HEK293 (cell line): Measurements from ENCODE around the gene STIM1.

Experiments used
- GLIS2 ChIP-seq: fragments of 450-650 bp; formaldehyde crosslinking; IDR thresholded peaks from 2 replicates; pipeline ENCODE4 v1.5.1; 2016; ENCODE audit warnings: missing biosample characterization, missing genetic modification characterization
- KLF8 ChIP-seq: fragments of 450-650 bp; formaldehyde crosslinking; IDR thresholded peaks from 2 replicates; pipeline ENCODE4 v1.5.1; 2016; ENCODE audit warnings: missing biosample characterization, missing genetic modification characterization
- MEIS1 ChIP-seq: sonication (generic); formaldehyde crosslinking; IDR thresholded peaks from 2 replicates; pipeline ENCODE4 v1.8.1; 2022; ENCODE audit warnings: missing genetic modification reagents, mild to moderate bottlenecking, borderline replicate concordance
- PRDM1 ChIP-seq: fragments of 450-650 bp; formaldehyde crosslinking; IDR thresholded peaks from 2 replicates; pipeline ENCODE4; 2016; ENCODE audit warnings: missing biosample characterization, missing genetic modification characterization
- ZBTB21 ChIP-seq: fragments of 450-650 bp; formaldehyde crosslinking; IDR thresholded peaks from 2 replicates; pipeline ENCODE4 v1.5.1; 2017; ENCODE audit warnings: missing biosample characterization, missing genetic modification characterization
- ZBTB48 ChIP-seq: fragments of 450-650 bp; formaldehyde crosslinking; IDR thresholded peaks from 2 replicates; pipeline ENCODE4 v1.5.1; 2016; ENCODE audit warnings: missing biosample characterization, missing genetic modification characterization
- ZEB2 ChIP-seq: fragments of 450-650 bp; formaldehyde crosslinking; IDR thresholded peaks from 2 replicates; pipeline ENCODE4 v1.5.1; 2016; ENCODE audit warnings: missing biosample characterization, missing genetic modification characterization
- ZFP37 ChIP-seq: fragments of 450-650 bp; formaldehyde crosslinking; IDR thresholded peaks from 2 replicates; pipeline ENCODE4 v1.5.1; 2016; ENCODE audit warnings: missing biosample characterization, missing genetic modification characterization
- ZFP41 ChIP-seq: fragments of 450-650 bp; formaldehyde crosslinking; IDR thresholded peaks from 2 replicates; pipeline ENCODE4 v1.5.1; 2016; ENCODE audit warnings: missing biosample characterization, missing genetic modification characterization, borderline replicate concordance
- ZFP69B ChIP-seq: fragments of 450-650 bp; formaldehyde crosslinking; IDR thresholded peaks from 2 replicates; pipeline ENCODE4 v1.5.1; 2016; ENCODE audit warnings: missing biosample characterization, missing genetic modification characterization
- ZNF114 ChIP-seq: fragments of 450-650 bp; formaldehyde crosslinking; IDR thresholded peaks from 2 replicates; pipeline ENCODE4 v1.5.0; 2017; ENCODE audit warnings: missing biosample characterization, missing genetic modification characterization
- ZNF132 ChIP-seq: fragments of 450-650 bp; formaldehyde crosslinking; IDR thresholded peaks from 2 replicates; pipeline ENCODE4 v1.5.1; 2017; ENCODE audit warnings: missing biosample characterization, missing genetic modification characterization, borderline replicate concordance
- ZNF155 ChIP-seq: fragments of 450-650 bp; formaldehyde crosslinking; IDR thresholded peaks from 2 replicates; pipeline ENCODE4 v1.5.1; 2016; ENCODE audit warnings: missing biosample characterization, missing genetic modification characterization
- ZNF169 ChIP-seq: fragments of 450-650 bp; formaldehyde crosslinking; IDR thresholded peaks from 2 replicates; pipeline ENCODE4 v1.5.1; 2016; ENCODE audit warnings: missing biosample characterization, missing genetic modification characterization
- ZNF202 ChIP-seq: fragments of 450-650 bp; formaldehyde crosslinking; IDR thresholded peaks from 2 replicates; pipeline ENCODE4 v1.5.1; 2016; ENCODE audit warnings: missing biosample characterization, missing genetic modification characterization, borderline replicate concordance
- ZNF214 ChIP-seq: fragments of 450-650 bp; formaldehyde crosslinking; IDR thresholded peaks from 2 replicates; pipeline ENCODE4 v1.5.1; 2017; ENCODE audit warnings: missing biosample characterization, mild to moderate bottlenecking, missing genetic modification characterization, borderline replicate concordance
- ZNF302 ChIP-seq: fragments of 450-650 bp; formaldehyde crosslinking; IDR thresholded peaks from 2 replicates; pipeline ENCODE4 v1.5.1; 2016; ENCODE audit warnings: missing biosample characterization, missing genetic modification characterization, low read depth
- ZNF416 ChIP-seq: fragments of 450-650 bp; formaldehyde crosslinking; IDR thresholded peaks from 2 replicates; pipeline ENCODE4 v1.5.1; 2016; ENCODE audit warnings: missing biosample characterization, missing genetic modification characterization
- ZNF549 ChIP-seq: fragments of 450-650 bp; IDR thresholded peaks from 2 replicates; pipeline ENCODE4 v1.5.1; 2018; ENCODE audit warnings: missing biosample characterization, missing genetic modification characterization, mild to moderate bottlenecking, inconsistent platforms, moderate library complexity
- ZNF555 ChIP-seq: fragments of 450-650 bp; formaldehyde crosslinking; conservative IDR thresholded peaks from 2 replicates; pipeline ENCODE4 v1.5.1; 2017; ENCODE audit warnings: missing biosample characterization, mild to moderate bottlenecking, missing genetic modification characterization, inconsistent platforms
- ZNF629 ChIP-seq: fragments of 450-650 bp; formaldehyde crosslinking; IDR thresholded peaks from 2 replicates; pipeline ENCODE4 v1.5.1; 2017; ENCODE audit warnings: missing biosample characterization, missing genetic modification characterization
- ZNF660 ChIP-seq: fragments of 450-650 bp; IDR thresholded peaks from 2 replicates; pipeline ENCODE4 v1.5.1; 2018; ENCODE audit warnings: missing biosample characterization, mild to moderate bottlenecking, missing genetic modification characterization
- ZNF707 ChIP-seq: fragments of 450-650 bp; formaldehyde crosslinking; IDR thresholded peaks from 2 replicates; pipeline ENCODE4 v1.5.1; 2016; ENCODE audit warnings: missing biosample characterization, missing genetic modification characterization
- ZNF768 ChIP-seq: fragments of 450-650 bp; formaldehyde crosslinking; IDR thresholded peaks from 2 replicates; pipeline ENCODE4 v1.5.1; 2018; ENCODE audit warnings: missing biosample characterization, mild to moderate bottlenecking, missing genetic modification characterization
- ZNF777 ChIP-seq: fragments of 450-650 bp; formaldehyde crosslinking; IDR thresholded peaks from 2 replicates; pipeline ENCODE4 v1.5.1; 2017; ENCODE audit warnings: missing biosample characterization, missing genetic modification characterization, borderline replicate concordance
- ZNF792 ChIP-seq: fragments of 450-650 bp; formaldehyde crosslinking; IDR thresholded peaks from 2 replicates; pipeline ENCODE4 v1.5.1; 2016; ENCODE audit warnings: missing biosample characterization, missing genetic modification characterization
- TF ChIP-seq, protein P1 (sequence below): fragments of 450-650 bp; formaldehyde crosslinking; IDR thresholded peaks from 2 replicates; pipeline ENCODE4 v1.5.1; 2016; ENCODE audit warnings: missing biosample characterization, missing genetic modification characterization
- TF ChIP-seq, protein P2 (sequence below): fragments of 450-650 bp; formaldehyde crosslinking; IDR thresholded peaks from 2 replicates; pipeline ENCODE4 v1.5.1; 2017; ENCODE audit warnings: missing biosample characterization, missing genetic modification characterization
- TF ChIP-seq, protein P3 (sequence below): fragments of 450-650 bp; formaldehyde crosslinking; IDR thresholded peaks from 2 replicates; pipeline ENCODE4 v1.5.1; 2016; ENCODE audit warnings: missing biosample characterization, missing genetic modification characterization
- TF ChIP-seq, protein P4 (sequence below): fragments of 450-650 bp; formaldehyde crosslinking; IDR thresholded peaks from 2 replicates; pipeline ENCODE4 v1.5.1; 2016; ENCODE audit warnings: missing biosample characterization, missing genetic modification characterization, borderline replicate concordance

The STIM1 gene

DNA sequence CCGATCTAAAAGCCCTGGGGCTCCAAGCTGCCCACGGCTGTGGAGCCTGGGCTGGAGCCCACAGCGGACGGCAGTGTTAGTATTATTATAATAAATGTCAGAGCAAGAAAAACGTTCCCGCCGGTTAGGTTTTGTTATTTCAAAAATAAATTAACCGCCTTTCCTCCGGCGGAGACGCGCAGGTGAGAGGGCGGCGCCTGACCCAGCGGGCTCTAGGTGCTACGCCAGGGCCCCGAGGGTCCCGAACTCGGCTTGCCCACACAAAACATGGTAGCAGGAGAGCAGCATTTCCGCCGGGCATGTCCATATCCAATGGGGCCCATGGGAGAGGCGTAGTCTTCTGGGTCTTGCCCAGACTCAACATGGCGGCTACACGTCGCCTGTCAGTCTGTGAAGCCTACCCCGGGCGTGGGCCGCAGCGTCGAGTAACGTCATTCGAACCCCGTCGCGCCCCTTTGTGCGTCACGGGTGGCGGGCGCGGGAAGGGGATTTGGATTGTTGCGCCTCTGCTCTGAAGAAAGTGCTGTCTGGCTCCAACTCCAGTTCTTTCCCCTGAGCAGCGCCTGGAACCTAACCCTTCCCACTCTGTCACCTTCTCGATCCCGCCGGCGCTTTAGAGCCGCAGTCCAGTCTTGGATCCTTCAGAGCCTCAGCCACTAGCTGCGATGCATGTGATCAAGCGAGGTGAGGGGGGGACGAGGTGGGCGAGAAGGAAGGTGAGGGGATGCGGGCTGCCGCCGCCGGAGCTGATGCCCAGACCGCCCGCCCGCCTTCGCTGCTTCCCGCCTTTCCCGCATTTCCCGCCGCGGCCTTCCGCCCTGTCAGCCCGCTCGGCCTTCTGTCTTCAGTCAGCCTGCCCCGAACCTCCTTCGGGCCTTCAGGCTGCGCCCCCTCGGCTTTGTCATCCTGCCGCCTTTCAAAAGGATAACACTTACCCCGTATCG, 239.2 kb downstream of the STIM1 start, which contains the start of gene RRM1 (continued):
- TF ChIP-seq, protein P1, sequence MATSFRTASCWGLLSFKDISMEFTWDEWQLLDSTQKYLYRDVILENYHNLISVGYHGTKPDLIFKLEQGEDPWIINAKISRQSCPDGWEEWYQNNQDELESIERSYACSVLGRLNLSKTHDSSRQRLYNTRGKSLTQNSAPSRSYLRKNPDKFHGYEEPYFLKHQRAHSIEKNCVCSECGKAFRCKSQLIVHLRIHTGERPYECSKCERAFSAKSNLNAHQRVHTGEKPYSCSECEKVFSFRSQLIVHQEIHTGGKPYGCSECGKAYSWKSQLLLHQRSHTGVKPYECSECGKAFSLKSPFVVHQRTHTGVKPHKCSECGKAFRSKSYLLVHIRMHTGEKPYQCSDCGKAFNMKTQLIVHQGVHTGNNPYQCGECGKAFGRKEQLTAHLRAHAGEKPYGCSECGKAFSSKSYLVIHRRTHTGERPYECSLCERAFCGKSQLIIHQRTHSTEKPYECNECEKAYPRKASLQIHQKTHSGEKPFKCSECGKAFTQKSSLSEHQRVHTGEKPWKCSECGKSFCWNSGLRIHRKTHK (tag by site-specific recombination): no peak
- no peak; the same call in 1 of the 2 replicates for TF ChIP-seq ZNF660 (tag by site-specific recombination)
- no peak for TF ChIP-seq ZNF202
- TF ChIP-seq ZNF549 (tag by site-specific recombination): no peak
- no peak for TF ChIP-seq ZNF169 (tag by site-specific recombination)
- TF ChIP-seq KLF8 (tag by site-specific recombination): peak; percentile 95
- TF ChIP-seq ZBTB21: peak; percentile 99
- TF ChIP-seq ZEB2: peak; percentile 66; the same call in 1 of the 2 replicates
- TF ChIP-seq ZNF555 (tag by site-specific recombination): no peak
- no peak for TF ChIP-seq ZFP41
- no peak for TF ChIP-seq ZNF777 (tag by site-specific recombination)
- TF ChIP-seq, protein P2, sequence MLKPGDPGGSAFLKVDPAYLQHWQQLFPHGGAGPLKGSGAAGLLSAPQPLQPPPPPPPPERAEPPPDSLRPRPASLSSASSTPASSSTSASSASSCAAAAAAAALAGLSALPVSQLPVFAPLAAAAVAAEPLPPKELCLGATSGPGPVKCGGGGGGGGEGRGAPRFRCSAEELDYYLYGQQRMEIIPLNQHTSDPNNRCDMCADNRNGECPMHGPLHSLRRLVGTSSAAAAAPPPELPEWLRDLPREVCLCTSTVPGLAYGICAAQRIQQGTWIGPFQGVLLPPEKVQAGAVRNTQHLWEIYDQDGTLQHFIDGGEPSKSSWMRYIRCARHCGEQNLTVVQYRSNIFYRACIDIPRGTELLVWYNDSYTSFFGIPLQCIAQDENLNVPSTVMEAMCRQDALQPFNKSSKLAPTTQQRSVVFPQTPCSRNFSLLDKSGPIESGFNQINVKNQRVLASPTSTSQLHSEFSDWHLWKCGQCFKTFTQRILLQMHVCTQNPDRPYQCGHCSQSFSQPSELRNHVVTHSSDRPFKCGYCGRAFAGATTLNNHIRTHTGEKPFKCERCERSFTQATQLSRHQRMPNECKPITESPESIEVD (tag by site-specific recombination): no peak
- TF ChIP-seq, protein P3, sequence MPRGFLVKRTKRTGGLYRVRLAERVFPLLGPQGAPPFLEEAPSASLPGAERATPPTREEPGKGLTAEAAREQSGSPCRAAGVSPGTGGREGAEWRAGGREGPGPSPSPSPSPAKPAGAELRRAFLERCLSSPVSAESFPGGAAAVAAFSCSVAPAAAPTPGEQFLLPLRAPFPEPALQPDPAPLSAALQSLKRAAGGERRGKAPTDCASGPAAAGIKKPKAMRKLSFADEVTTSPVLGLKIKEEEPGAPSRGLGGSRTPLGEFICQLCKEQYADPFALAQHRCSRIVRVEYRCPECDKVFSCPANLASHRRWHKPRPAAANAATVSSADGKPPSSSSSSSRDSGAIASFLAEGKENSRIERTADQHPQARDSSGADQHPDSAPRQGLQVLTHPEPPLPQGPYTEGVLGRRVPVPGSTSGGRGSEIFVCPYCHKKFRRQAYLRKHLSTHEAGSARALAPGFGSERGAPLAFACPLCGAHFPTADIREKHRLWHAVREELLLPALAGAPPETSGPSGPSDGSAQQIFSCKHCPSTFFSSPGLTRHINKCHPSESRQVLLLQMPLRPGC (tag by site-specific recombination): peak; percentile 64; the same call in 1 of the 2 replicates
- no peak for TF ChIP-seq ZNF214
- no peak for TF ChIP-seq ZNF132 (tag by site-specific recombination)
- no peak for TF ChIP-seq PRDM1 (tag by site-specific recombination)
- TF ChIP-seq ZBTB48: no peak
- no peak for TF ChIP-seq ZNF114
- TF ChIP-seq ZFP37 (tag by site-specific recombination): 0 out of 2 replicates have a peak, but pooled peaks have one; percentile 45
- no peak for TF ChIP-seq GLIS2 (tag by site-specific recombination)
- no peak for TF ChIP-seq ZNF302
- no peak for TF ChIP-seq ZNF792
- TF ChIP-seq, protein P4, sequence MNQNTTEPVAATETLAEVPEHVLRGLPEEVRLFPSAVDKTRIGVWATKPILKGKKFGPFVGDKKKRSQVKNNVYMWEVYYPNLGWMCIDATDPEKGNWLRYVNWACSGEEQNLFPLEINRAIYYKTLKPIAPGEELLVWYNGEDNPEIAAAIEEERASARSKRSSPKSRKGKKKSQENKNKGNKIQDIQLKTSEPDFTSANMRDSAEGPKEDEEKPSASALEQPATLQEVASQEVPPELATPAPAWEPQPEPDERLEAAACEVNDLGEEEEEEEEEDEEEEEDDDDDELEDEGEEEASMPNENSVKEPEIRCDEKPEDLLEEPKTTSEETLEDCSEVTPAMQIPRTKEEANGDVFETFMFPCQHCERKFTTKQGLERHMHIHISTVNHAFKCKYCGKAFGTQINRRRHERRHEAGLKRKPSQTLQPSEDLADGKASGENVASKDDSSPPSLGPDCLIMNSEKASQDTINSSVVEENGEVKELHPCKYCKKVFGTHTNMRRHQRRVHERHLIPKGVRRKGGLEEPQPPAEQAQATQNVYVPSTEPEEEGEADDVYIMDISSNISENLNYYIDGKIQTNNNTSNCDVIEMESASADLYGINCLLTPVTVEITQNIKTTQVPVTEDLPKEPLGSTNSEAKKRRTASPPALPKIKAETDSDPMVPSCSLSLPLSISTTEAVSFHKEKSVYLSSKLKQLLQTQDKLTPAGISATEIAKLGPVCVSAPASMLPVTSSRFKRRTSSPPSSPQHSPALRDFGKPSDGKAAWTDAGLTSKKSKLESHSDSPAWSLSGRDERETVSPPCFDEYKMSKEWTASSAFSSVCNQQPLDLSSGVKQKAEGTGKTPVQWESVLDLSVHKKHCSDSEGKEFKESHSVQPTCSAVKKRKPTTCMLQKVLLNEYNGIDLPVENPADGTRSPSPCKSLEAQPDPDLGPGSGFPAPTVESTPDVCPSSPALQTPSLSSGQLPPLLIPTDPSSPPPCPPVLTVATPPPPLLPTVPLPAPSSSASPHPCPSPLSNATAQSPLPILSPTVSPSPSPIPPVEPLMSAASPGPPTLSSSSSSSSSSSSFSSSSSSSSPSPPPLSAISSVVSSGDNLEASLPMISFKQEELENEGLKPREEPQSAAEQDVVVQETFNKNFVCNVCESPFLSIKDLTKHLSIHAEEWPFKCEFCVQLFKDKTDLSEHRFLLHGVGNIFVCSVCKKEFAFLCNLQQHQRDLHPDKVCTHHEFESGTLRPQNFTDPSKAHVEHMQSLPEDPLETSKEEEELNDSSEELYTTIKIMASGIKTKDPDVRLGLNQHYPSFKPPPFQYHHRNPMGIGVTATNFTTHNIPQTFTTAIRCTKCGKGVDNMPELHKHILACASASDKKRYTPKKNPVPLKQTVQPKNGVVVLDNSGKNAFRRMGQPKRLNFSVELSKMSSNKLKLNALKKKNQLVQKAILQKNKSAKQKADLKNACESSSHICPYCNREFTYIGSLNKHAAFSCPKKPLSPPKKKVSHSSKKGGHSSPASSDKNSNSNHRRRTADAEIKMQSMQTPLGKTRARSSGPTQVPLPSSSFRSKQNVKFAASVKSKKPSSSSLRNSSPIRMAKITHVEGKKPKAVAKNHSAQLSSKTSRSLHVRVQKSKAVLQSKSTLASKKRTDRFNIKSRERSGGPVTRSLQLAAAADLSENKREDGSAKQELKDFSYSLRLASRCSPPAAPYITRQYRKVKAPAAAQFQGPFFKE: no peak
- TF ChIP-seq ZNF629 (tag by site-specific recombination): peak; percentile 99
- TF ChIP-seq MEIS1 (CRISPR knock-in tag): no peak
- TF ChIP-seq ZFP69B (tag by site-specific recombination): no peak; the same call in 1 of the 2 replicates
- no peak for TF ChIP-seq ZNF416
- TF ChIP-seq ZNF707 (tag by site-specific recombination): no peak
- TF ChIP-seq ZNF155 (tag by site-specific recombination): no peak
- no peak for TF ChIP-seq ZNF768 (tag by site-specific recombination)
